ENCODE results near the gene PCDHA4.

DNA sequence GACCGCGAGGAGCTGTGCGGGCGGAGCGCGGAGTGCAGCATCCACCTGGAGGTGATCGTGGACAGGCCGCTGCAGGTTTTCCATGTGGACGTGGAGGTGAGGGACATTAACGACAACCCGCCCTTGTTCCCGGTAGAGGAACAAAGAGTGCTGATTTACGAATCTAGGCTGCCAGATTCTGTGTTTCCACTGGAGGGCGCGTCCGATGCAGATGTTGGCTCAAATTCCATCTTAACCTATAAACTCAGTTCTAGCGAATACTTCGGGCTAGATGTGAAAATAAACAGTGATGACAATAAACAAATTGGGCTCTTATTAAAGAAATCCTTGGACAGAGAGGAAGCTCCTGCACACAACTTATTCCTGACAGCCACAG, 21.5 kb downstream of the PCDHA4 start:
- TF ChIP-seq EZH2 (IDR thresholded peaks at IDR 0.05; ENCODE audit: low read depth, unreplicated experiment) (no peak), EZH2phosphoT487 (IDR thresholded peaks at IDR 0.05; ENCODE audit: unreplicated experiment) (no peak), CTCF (conservative IDR thresholded peaks at IDR 0.05; ENCODE audit: low read depth in 2 of 2) (peak; percentile 38 to 45), POLR2AphosphoS5 (IDR thresholded peaks at IDR 0.05; ENCODE audit: low read depth) (no peak), REST (IDR thresholded peaks at IDR 0.05; ENCODE audit: unreplicated experiment) (no peak), ZNF114 (CRISPR knock-in tag; IDR thresholded peaks at IDR 0.05) (no peak), JUNB (IDR thresholded peaks at IDR 0.05; ENCODE audit: unreplicated experiment) (no peak), ZNF331 (CRISPR knock-in tag; IDR thresholded peaks at IDR 0.05; ENCODE audit: low read depth) (no peak), CREB1 (CRISPR knock-in tag; IDR thresholded peaks at IDR 0.05; ENCODE audit: low read depth) (no peak), ETS1 (IDR thresholded peaks at IDR 0.05) (no peak), NANOG (IDR thresholded peaks at IDR 0.05; ENCODE audit: borderline replicate concordance) (no peak)
- TF ChIP-seq, protein P1, sequence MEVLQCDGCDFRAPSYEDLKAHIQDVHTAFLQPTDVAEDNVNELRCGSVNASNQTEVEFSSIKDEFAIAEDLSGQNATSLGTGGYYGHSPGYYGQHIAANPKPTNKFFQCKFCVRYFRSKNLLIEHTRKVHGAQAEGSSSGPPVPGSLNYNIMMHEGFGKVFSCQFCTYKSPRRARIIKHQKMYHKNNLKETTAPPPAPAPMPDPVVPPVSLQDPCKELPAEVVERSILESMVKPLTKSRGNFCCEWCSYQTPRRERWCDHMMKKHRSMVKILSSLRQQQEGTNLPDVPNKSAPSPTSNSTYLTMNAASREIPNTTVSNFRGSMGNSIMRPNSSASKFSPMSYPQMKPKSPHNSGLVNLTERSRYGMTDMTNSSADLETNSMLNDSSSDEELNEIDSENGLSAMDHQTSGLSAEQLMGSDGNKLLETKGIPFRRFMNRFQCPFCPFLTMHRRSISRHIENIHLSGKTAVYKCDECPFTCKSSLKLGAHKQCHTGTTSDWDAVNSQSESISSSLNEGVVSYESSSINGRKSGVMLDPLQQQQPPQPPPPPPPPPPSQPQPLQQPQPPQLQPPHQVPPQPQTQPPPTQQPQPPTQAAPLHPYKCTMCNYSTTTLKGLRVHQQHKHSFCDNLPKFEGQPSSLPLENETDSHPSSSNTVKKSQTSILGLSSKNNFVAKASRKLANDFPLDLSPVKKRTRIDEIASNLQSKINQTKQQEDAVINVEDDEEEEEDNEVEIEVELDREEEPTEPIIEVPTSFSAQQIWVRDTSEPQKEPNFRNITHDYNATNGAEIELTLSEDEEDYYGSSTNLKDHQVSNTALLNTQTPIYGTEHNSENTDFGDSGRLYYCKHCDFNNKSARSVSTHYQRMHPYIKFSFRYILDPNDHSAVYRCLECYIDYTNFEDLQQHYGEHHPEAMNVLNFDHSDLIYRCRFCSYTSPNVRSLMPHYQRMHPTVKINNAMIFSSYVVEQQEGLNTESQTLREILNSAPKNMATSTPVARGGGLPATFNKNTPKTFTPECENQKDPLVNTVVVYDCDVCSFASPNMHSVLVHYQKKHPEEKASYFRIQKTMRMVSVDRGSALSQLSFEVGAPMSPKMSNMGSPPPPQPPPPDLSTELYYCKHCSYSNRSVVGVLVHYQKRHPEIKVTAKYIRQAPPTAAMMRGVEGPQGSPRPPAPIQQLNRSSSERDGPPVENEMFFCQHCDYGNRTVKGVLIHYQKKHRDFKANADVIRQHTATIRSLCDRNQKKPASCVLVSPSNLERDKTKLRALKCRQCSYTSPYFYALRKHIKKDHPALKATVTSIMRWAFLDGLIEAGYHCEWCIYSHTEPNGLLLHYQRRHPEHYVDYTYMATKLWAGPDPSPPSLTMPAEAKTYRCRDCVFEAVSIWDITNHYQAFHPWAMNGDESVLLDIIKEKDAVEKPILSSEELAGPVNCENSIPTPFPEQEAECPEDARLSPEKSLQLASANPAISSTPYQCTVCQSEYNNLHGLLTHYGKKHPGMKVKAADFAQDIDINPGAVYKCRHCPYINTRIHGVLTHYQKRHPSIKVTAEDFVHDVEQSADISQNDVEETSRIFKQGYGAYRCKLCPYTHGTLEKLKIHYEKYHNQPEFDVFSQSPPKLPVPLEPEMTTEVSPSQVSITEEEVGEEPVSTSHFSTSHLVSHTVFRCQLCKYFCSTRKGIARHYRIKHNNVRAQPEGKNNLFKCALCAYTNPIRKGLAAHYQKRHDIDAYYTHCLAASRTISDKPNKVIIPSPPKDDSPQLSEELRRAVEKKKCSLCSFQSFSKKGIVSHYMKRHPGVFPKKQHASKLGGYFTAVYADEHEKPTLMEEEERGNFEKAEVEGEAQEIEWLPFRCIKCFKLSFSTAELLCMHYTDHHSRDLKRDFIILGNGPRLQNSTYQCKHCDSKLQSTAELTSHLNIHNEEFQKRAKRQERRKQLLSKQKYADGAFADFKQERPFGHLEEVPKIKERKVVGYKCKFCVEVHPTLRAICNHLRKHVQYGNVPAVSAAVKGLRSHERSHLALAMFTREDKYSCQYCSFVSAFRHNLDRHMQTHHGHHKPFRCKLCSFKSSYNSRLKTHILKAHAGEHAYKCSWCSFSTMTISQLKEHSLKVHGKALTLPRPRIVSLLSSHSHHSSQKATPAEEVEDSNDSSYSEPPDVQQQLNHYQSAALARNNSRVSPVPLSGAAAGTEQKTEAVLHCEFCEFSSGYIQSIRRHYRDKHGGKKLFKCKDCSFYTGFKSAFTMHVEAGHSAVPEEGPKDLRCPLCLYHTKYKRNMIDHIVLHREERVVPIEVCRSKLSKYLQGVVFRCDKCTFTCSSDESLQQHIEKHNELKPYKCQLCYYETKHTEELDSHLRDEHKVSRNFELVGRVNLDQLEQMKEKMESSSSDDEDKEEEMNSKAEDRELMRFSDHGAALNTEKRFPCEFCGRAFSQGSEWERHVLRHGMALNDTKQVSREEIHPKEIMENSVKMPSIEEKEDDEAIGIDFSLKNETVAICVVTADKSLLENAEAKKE (CRISPR knock-in tag; IDR thresholded peaks at IDR 0.05) = no peak

Data from GM23338 (cell line).